Measurements from ENCODE around the gene KLHL29. TPM values are rescaled to one million over a fixed set of nuclear protein-coding genes. Genes with fewer than 3 reads are reported as not detected.
"Not testable (repeated sequence)": the region's sequence is repeated elsewhere in the genome, so short reads cannot be mapped to it uniquely, and the experiment has no call there.

The KLHL29 gene
- total and polyA plus RNA-seq, 5 donors from 2014 or later, result 0.09 to 1.3 (median 0.24) TPM

DNA sequence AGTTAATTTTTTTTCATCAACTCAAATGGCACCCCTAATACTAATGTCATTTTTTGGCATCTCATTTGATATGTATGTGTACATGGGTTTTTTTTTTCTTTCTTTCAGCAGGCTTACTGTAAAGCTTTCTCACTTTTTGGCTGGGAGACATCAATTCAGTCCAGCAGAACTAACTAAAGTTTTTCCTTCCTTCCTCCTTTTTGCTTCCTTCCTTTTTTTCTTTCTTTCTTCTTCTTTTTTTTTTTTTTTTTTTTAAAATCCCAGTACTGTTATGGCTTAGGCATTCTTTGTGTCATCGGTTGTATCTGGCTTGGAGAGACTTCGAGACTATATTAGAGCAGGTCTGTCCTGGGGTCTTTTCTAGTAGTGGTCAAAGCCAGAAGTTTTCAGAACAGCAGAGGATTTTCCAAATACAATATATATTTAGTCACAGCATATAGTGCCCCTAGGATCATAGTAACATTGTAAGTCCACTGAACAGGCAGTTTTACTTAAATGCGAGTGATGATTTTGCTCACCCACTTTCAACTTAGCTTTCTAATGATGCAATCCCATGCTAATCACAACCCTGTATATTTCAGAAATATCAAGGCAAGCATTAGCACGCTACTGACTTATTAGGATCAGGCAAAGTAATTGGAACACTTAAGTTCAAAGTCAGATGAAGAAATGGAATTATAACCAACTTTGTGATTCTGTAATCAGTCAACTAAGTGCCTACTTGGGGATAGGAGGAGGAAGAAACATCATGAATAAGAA lies 4.0 kb downstream of the KLHL29 start:
- no peak overlapping the region for H3K4me3 ChIP-seq (ENCODE audit: low read depth, low read length)
- ATAC-seq (ENCODE audit: low read depth in 2 of 2) (no peak), DNase-seq (no peak)
- H3K4me1 ChIP-seq (ENCODE audit: control insufficient read depth, insufficient read depth, low read length, poor library complexity, severe bottlenecking), result peaks cover 10% of the 10 kb centered on the region
- H3K9me3 ChIP-seq (ENCODE audit: control insufficient read depth in 2 of 2, low read length in 2 of 2), result no peaks in the 10 kb centered on the region
- Mint-ChIP-seq H3K27ac (peak overlapping the region in 1 of 3 donors; percentile 27), H3K36me3 (no peaks in the 10 kb centered on the region), H3K27me3 (peaks cover 63% of the 10 kb centered on the region), H3K4me3 (peak overlapping the region in 1 of 4 donors; percentile 58), H3K9me3 (peaks cover 0 to 3% (median 0%) of the 10 kb centered on the region in 7 donors), H3K4me1 (peaks cover 0 to 12% (median 5%) of the 10 kb centered on the region in 4 donors)
- H3K27ac ChIP-seq (ENCODE audit: insufficient read depth, low read length, poor library complexity, severe bottlenecking), result no peak overlapping the region
- H3K27me3 ChIP-seq (ENCODE audit: control insufficient read depth, insufficient read depth, low read length), result peaks cover 33% of the 10 kb centered on the region
- no peaks in the 10 kb centered on the region for H3K36me3 ChIP-seq (ENCODE audit: control insufficient read depth, insufficient read depth, low read length)

DNA sequence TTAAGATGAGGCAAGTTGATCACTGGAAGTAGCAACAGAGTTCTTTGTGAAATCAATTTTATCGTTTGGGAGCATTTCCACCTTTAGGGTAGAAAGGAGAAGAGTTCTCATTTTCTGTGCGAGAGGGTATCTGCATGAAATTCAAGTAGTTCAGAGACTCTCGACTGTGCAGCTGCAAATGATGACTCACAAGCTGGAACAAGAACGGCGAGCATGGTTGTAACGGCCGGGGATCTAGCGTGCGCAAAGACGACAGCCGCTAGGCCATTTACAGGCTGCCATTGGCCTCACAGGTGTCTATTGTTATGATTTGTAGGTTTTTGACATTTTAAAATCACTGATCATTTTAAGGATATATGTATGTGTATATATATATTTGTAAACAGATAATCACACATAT lies 5.2 kb downstream of the KLHL29 start:
- DNase-seq (no peak), ATAC-seq (ENCODE audit: low read depth in 2 of 2) (no peak)
- peaks cover 57% of the 10 kb centered on the region for H3K27me3 Mint-ChIP-seq
- no peaks in the 10 kb centered on the region for H3K9me3 ChIP-seq (ENCODE audit: control insufficient read depth in 2 of 2, low read length in 2 of 2)
- peaks cover 34% of the 10 kb centered on the region for H3K27me3 ChIP-seq (ENCODE audit: control insufficient read depth, insufficient read depth, low read length)
- peaks cover 0 to 3% (median 0%) of the 10 kb centered on the region in 7 donors for H3K9me3 Mint-ChIP-seq
- H3K4me3 Mint-ChIP-seq, result no peak overlapping the region
- no peak overlapping the region for H3K4me3 ChIP-seq (ENCODE audit: low read depth, low read length)
- H3K27ac Mint-ChIP-seq, result no peak overlapping the region
- H3K36me3 Mint-ChIP-seq, result no peaks in the 10 kb centered on the region
- no peaks in the 10 kb centered on the region for H3K36me3 ChIP-seq (ENCODE audit: control insufficient read depth, insufficient read depth, low read length)
- H3K27ac ChIP-seq (ENCODE audit: insufficient read depth, low read length, poor library complexity, severe bottlenecking), result no peak overlapping the region
- peaks cover 0 to 7% (median 5%) of the 10 kb centered on the region in 4 donors for H3K4me1 Mint-ChIP-seq
- peaks cover 10% of the 10 kb centered on the region for H3K4me1 ChIP-seq (ENCODE audit: control insufficient read depth, insufficient read depth, low read length, poor library complexity, severe bottlenecking)

DNA sequence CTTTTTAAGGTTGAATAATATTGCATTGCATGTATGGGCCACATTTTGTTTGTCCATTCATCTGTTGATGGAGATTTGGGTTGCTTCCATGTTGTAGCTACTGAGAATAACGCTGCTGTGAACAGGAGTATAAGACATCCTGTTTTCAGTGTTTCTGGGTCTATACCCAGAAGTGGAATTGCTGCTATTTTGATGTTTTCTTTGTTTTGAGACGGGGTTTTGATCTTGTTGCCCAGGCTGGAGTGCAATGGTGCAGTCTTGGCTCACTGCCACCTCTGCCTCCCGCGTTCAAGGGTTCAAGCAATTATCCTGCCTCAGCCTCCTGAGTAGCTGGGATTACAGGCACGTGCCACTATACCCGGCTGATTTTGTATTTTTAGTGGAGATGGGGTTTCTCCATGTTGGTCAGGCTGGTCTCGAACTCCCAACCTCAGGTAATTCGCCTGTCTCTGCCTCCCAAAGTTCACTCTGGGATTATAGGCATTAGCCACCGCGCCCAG lies 6.3 kb downstream of the KLHL29 start:
- not testable (repeated sequence) for H3K4me3 ChIP-seq (ENCODE audit: low read depth, low read length); ATAC-seq (ENCODE audit: low read depth in 2 of 2); H3K9me3 ChIP-seq (ENCODE audit: control insufficient read depth in 2 of 2, low read length in 2 of 2); H3K4me1 ChIP-seq (ENCODE audit: control insufficient read depth, insufficient read depth, low read length, poor library complexity, severe bottlenecking); DNase-seq; H3K27ac ChIP-seq (ENCODE audit: insufficient read depth, low read length, poor library complexity, severe bottlenecking); H3K27ac Mint-ChIP-seq; H3K9me3 Mint-ChIP-seq; H3K36me3 ChIP-seq (ENCODE audit: control insufficient read depth, insufficient read depth, low read length); H3K36me3 Mint-ChIP-seq; H3K4me3 Mint-ChIP-seq; H3K4me1 Mint-ChIP-seq
- H3K27me3 ChIP-seq (ENCODE audit: control insufficient read depth, insufficient read depth, low read length), result peaks cover 34% of the 10 kb centered on the region
- peaks cover 54% of the 10 kb centered on the region for H3K27me3 Mint-ChIP-seq

DNA sequence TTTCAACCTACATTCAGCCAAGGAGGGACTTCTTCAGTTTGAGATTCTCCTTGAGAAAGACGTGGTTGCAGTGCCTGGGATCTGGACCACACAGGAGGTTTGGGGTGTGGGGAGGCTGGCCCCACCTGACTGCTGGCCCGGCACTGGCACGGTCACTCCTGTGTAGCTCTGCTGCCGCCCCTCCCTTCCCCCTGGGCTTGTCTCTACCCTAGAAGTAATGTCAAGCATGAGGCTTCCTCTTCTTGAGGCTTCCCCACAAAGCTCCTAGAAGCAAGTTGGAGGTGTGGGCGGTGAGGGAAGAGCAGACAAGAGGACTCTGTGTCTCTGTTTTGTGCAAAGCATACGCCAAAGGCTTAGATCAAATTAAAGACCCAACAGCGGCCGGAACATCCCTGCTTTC lies 8.7 kb downstream of the KLHL29 start:
- DNase-seq (no peak), ATAC-seq (ENCODE audit: low read depth in 2 of 2) (no peak)
- no peak overlapping the region for H3K4me3 ChIP-seq (ENCODE audit: low read depth, low read length)
- Mint-ChIP-seq H3K9me3 (peaks cover 0 to 3% (median 0%) of the 10 kb centered on the region in 7 donors), H3K4me3 (no peak overlapping the region), H3K27ac (no peak overlapping the region), H3K27me3 (peaks cover 33% of the 10 kb centered on the region), H3K4me1 (no peaks in the 10 kb centered on the region), H3K36me3 (no peaks in the 10 kb centered on the region)
- H3K27ac ChIP-seq (ENCODE audit: insufficient read depth, low read length, poor library complexity, severe bottlenecking), result no peak overlapping the region
- H3K4me1 ChIP-seq (ENCODE audit: control insufficient read depth, insufficient read depth, low read length, poor library complexity, severe bottlenecking), result no peaks in the 10 kb centered on the region
- H3K36me3 ChIP-seq (ENCODE audit: control insufficient read depth, insufficient read depth, low read length), result no peaks in the 10 kb centered on the region
- no peaks in the 10 kb centered on the region for H3K9me3 ChIP-seq (ENCODE audit: control insufficient read depth in 2 of 2, low read length in 2 of 2)
- peaks cover 23% of the 10 kb centered on the region for H3K27me3 ChIP-seq (ENCODE audit: control insufficient read depth, insufficient read depth, low read length)

DNA sequence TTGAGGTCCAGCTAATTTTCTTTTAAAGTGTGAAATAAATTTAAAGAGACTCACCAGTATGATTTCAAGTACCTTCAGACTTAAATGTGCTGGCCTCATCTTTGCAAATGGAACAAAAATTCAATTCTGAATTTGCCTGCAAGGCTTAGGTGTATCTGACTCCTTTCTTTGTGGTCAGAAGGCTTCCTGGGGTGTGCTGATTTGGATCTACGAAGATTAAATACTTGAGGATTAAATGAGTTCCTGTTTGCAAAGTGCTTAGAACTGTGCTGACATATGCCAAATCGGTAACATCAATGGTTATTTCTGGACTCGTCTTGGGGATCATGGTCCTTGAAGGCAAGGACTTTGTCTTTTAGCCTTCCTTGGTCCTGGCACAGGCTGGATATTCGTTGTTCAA lies 9.7 kb downstream of the KLHL29 start:
- peaks cover 0 to 3% (median 0%) of the 10 kb centered on the region in 7 donors for H3K9me3 Mint-ChIP-seq
- Histone ChIP-seq H3K36me3 (ENCODE audit: control insufficient read depth, insufficient read depth, low read length) (no peaks in the 10 kb centered on the region), H3K27me3 (ENCODE audit: control insufficient read depth, insufficient read depth, low read length) (peaks cover 17% of the 10 kb centered on the region), H3K4me1 (ENCODE audit: control insufficient read depth, insufficient read depth, low read length, poor library complexity, severe bottlenecking) (no peaks in the 10 kb centered on the region), H3K4me3 (ENCODE audit: low read depth, low read length) (no peak overlapping the region), H3K27ac (ENCODE audit: insufficient read depth, low read length, poor library complexity, severe bottlenecking) (no peak overlapping the region), H3K9me3 (ENCODE audit: control insufficient read depth in 2 of 2, low read length in 2 of 2) (no peaks in the 10 kb centered on the region)
- no peak overlapping the region for H3K27ac Mint-ChIP-seq
- no peak for ATAC-seq (ENCODE audit: low read depth in 2 of 2)
- no peak overlapping the region for H3K4me3 Mint-ChIP-seq
- H3K27me3 Mint-ChIP-seq, result peaks cover 23% of the 10 kb centered on the region
- H3K4me1 Mint-ChIP-seq, result no peaks in the 10 kb centered on the region
- H3K36me3 Mint-ChIP-seq, result no peaks in the 10 kb centered on the region
- no peak for DNase-seq

DNA sequence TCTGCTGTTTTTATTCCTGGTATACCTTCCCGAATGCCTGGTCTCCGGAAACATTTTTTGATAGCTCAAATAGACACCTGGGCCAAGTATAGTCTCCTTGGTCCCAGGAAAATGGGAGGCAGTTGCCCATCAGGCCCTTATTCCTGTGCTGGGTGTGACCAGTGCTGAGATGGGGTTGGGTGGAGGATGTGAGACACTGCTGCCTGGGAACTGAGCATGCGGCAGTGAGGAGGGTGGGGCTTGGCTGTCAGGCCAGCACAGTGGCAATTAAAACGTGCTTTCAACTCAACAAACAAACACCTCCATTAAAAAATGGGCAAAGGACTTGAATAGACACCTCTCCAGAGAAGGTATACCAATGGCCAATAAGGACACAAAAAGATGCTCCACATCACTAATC lies 12.5 kb downstream of the KLHL29 start:
- no peaks in the 10 kb centered on the region for H3K36me3 ChIP-seq (ENCODE audit: control insufficient read depth, insufficient read depth, low read length)
- Mint-ChIP-seq H3K27ac (no peak overlapping the region), H3K4me3 (no peak overlapping the region), H3K27me3 (peaks cover 6% of the 10 kb centered on the region), H3K4me1 (no peaks in the 10 kb centered on the region), H3K9me3 (peaks cover 0 to 2% (median 0%) of the 10 kb centered on the region in 7 donors), H3K36me3 (no peaks in the 10 kb centered on the region)
- no peaks in the 10 kb centered on the region for H3K9me3 ChIP-seq (ENCODE audit: control insufficient read depth in 2 of 2, low read length in 2 of 2)
- H3K4me3 ChIP-seq (ENCODE audit: low read depth, low read length), result no peak overlapping the region
- ATAC-seq (ENCODE audit: low read depth in 2 of 2) (no peak), DNase-seq (no peak)
- no peaks in the 10 kb centered on the region for H3K4me1 ChIP-seq (ENCODE audit: control insufficient read depth, insufficient read depth, low read length, poor library complexity, severe bottlenecking)
- H3K27ac ChIP-seq (ENCODE audit: insufficient read depth, low read length, poor library complexity, severe bottlenecking), result no peak overlapping the region
- peaks cover 4% of the 10 kb centered on the region for H3K27me3 ChIP-seq (ENCODE audit: control insufficient read depth, insufficient read depth, low read length)

DNA sequence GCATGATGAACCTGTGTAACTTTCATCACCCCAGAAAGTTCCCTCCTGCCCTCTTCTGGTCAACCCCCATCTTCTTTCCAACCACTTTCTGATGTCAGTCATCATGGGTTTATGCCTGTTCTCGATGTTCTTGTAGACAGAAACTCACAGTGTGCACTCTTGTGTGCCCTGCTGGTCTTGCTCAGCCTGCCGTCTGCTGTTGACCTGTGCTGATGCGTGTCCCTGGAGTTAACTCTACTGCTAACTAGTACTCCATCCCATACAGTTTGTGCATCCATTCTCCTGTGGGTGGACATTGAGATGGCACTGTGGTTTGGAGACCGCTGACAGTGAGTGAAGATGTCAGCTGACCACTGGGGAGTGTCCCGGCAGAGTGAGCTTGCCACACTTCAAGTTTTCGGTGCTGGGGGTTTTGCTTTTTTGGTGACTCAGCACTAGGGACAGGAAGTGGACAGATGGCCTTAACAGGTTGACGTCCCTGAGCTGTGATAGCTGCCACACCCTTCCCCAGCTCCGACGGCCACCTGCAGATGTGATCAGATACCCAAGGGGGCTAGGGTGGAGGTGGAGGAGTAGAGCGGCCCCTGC lies 14.8 kb downstream of the KLHL29 start:
- no peak overlapping the region for H3K27ac ChIP-seq (ENCODE audit: insufficient read depth, low read length, poor library complexity, severe bottlenecking)
- ATAC-seq (ENCODE audit: low read depth in 2 of 2), result no peak
- Mint-ChIP-seq H3K4me1 (peaks cover 0 to 11% (median 0%) of the 10 kb centered on the region in 4 donors), H3K36me3 (no peaks in the 10 kb centered on the region), H3K27me3 (no peaks in the 10 kb centered on the region), H3K4me3 (no peak overlapping the region), H3K9me3 (peaks cover 0 to 2% (median 0%) of the 10 kb centered on the region in 7 donors), H3K27ac (no peak overlapping the region)
- no peak overlapping the region for H3K4me3 ChIP-seq (ENCODE audit: low read depth, low read length)
- no peaks in the 10 kb centered on the region for H3K4me1 ChIP-seq (ENCODE audit: control insufficient read depth, insufficient read depth, low read length, poor library complexity, severe bottlenecking)
- DNase-seq, result no peak
- no peaks in the 10 kb centered on the region for H3K9me3 ChIP-seq (ENCODE audit: control insufficient read depth in 2 of 2, low read length in 2 of 2)
- H3K36me3 ChIP-seq (ENCODE audit: control insufficient read depth, insufficient read depth, low read length), result no peaks in the 10 kb centered on the region
- peaks cover 1% of the 10 kb centered on the region for H3K27me3 ChIP-seq (ENCODE audit: control insufficient read depth, insufficient read depth, low read length)
